ENCODE results near the gene AFAP1L1.

DNA sequence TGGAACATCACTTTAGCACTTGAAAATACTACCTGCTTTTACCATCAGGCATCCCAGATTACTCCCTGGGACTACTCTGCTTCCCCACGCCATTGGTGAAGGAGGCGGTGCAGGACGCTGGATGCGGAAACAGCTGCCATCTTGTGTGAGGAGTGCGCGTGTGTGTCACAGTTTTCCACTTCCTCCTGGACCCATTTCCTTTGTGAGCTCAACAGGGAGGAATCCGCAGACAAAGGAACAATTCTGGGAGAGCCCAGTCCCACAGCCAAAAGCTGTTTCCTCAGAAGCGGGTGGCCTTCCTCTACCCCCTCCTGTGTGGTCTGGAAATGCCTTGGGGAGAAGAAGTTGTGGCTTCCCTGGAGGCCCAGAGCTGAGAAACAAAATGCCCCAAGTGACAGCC, 16.8 kb downstream of the AFAP1L1 start:
- no peak for TF ChIP-seq GATA2 (IDR thresholded peaks at IDR 0.05; ENCODE audit: low read depth, low read length)
- TF ChIP-seq GATA3 (IDR thresholded peaks at IDR 0.05; ENCODE audit: low read depth, low read length) = no peak

Measured in SH-SY5Y (cell line).